ENCODE measurements around the gene DQX1. TPM values are rescaled to one million over a fixed set of nuclear protein-coding genes. Genes with fewer than 3 reads are reported as not detected.

Gene DQX1
- total RNA-seq, 1 experiment from 2014 or later = not detected

GRCh38 chr2:74544634-74545033 lies 18.6 kb upstream of the DQX1 start:
- Histone ChIP-seq H3K27me3 (no peaks in the 10 kb centered on the region), H3K36me3 (peaks cover 2% of the 10 kb centered on the region; the same call in 1 of the 2 replicates), H3K4me3 (no peak overlapping the region), H3K9me3 (no peaks in the 10 kb centered on the region)
- DNase-seq = no peak

- Histone ChIP-seq H3K4me3 (no peak overlapping the region), H3K36me3 (no peaks in the 10 kb centered on the region), H3K9me3 (no peaks in the 10 kb centered on the region), H3K27me3 (no peaks in the 10 kb centered on the region)
- DNase-seq = no peak
These were observed 16.9 kb upstream of the DQX1 start for GRCh38 chr2:74542978-74543377.

GRCh38 chr2:74540291-74540690 lies 14.3 kb upstream of the DQX1 start:
- no peaks in the 10 kb centered on the region for H3K27me3 ChIP-seq
- H3K36me3 ChIP-seq = no peaks in the 10 kb centered on the region
- no peak overlapping the region for H3K4me3 ChIP-seq
- DNase-seq = no peak
- H3K9me3 ChIP-seq = no peaks in the 10 kb centered on the region

- DNase-seq = no peak
- no peaks in the 10 kb centered on the region for H3K27me3 ChIP-seq
- no peaks in the 10 kb centered on the region for H3K9me3 ChIP-seq
- peaks cover 2% of the 10 kb centered on the region; the same call in 1 of the 2 replicates for H3K36me3 ChIP-seq
- H3K4me3 ChIP-seq = no peak overlapping the region
These were observed 12.9 kb upstream of the DQX1 start for GRCh38 chr2:74538881-74539339.

- Histone ChIP-seq H3K36me3 (peaks cover 18% of the 10 kb centered on the region), H3K27me3 (no peaks in the 10 kb centered on the region), H3K9me3 (no peaks in the 10 kb centered on the region), H3K4me3 (no peak overlapping the region)
- DNase-seq = no peak
These were observed 11.1 kb upstream of the DQX1 start for GRCh38 chr2:74537140-74537539.

GRCh38 chr2:74536166-74536950 lies 10.3 kb upstream of the DQX1 start:
- no peak for DNase-seq
- H3K9me3 ChIP-seq = no peaks in the 10 kb centered on the region
- H3K36me3 ChIP-seq = peaks cover 24% of the 10 kb centered on the region
- no peaks in the 10 kb centered on the region for H3K27me3 ChIP-seq
- H3K4me3 ChIP-seq = no peak overlapping the region

GRCh38 chr2:74535440-74535965 lies 9.5 kb upstream of the DQX1 start:
- Histone ChIP-seq H3K36me3 (peaks cover 31% of the 10 kb centered on the region), H3K9me3 (no peaks in the 10 kb centered on the region), H3K27me3 (no peaks in the 10 kb centered on the region), H3K4me3 (no peak overlapping the region)
- DNase-seq = no peak

GRCh38 chr2:74534411-74534810 lies 8.4 kb upstream of the DQX1 start:
- Histone ChIP-seq H3K9me3 (no peaks in the 10 kb centered on the region), H3K27me3 (no peaks in the 10 kb centered on the region), H3K4me3 (no peak overlapping the region), H3K36me3 (peaks cover 32% of the 10 kb centered on the region)
- no peak for DNase-seq

GRCh38 chr2:74533464-74533863 lies 7.4 kb upstream of the DQX1 start:
- H3K9me3 ChIP-seq = no peaks in the 10 kb centered on the region
- no peak for DNase-seq
- H3K27me3 ChIP-seq = no peaks in the 10 kb centered on the region
- H3K4me3 ChIP-seq = no peak overlapping the region
- H3K36me3 ChIP-seq = peaks cover 39% of the 10 kb centered on the region

- no peak for DNase-seq
- H3K27me3 ChIP-seq = no peaks in the 10 kb centered on the region
These were observed 6.2 kb upstream of the DQX1 start for GRCh38 chr2:74532222-74532621.

GRCh38 chr2:74531666-74532065 lies 5.6 kb upstream of the DQX1 start:
- Histone ChIP-seq H3K9me3 (peaks cover 4% of the 10 kb centered on the region; the same call in 1 of the 2 replicates), H3K36me3 (peaks cover 57% of the 10 kb centered on the region), H3K27me3 (no peaks in the 10 kb centered on the region), H3K4me3 (no peak overlapping the region)
- no peak for DNase-seq

More at GRCh38 chr2:74532222-74532621, 6.2 kb upstream of the DQX1 start:
- H3K4me3 ChIP-seq = no peak overlapping the region
- H3K9me3 ChIP-seq = no peaks in the 10 kb centered on the region
- H3K36me3 ChIP-seq = peaks cover 51% of the 10 kb centered on the region

- Histone ChIP-seq H3K9me3 (peaks cover 4% of the 10 kb centered on the region; the same call in 1 of the 2 replicates), H3K4me3 (peak overlapping the region; percentile 99), H3K36me3 (peaks cover 67% of the 10 kb centered on the region), H3K27me3 (no peaks in the 10 kb centered on the region)
- peak; percentile 35 for DNase-seq
These were observed 4.5 kb upstream of the DQX1 start for GRCh38 chr2:74530239-74531187.

GRCh38 chr2:74529357-74530238 lies 3.6 kb upstream of the DQX1 start, which contains the start of the genes AUP1 and HTRA2:
TSS of gene AUP1 (minus strand) at chr2:74529706. CDS start at chr2:74529629, 77 bp downstream.
TSS of gene HTRA2 (plus strand) at chr2:74529933. CDS start at chr2:74530007, 74 bp downstream.
- H3K36me3 ChIP-seq = peaks cover 67% of the 10 kb centered on the region
- peak; percentile 99 for DNase-seq
- H3K4me3 ChIP-seq = peak within 1 kb of the TSS; percentile 99
- peaks cover 4% of the 10 kb centered on the region; the same call in 1 of the 2 replicates for H3K9me3 ChIP-seq
- H3K27me3 ChIP-seq = no peaks in the 10 kb centered on the region

GRCh38 chr2:74528600-74529356 lies 2.7 kb upstream of the DQX1 start:
- peaks cover 64% of the 10 kb centered on the region for H3K36me3 ChIP-seq
- no peak for DNase-seq
- H3K4me3 ChIP-seq = peak overlapping the region; percentile 99
- peaks cover 4% of the 10 kb centered on the region; the same call in 1 of the 2 replicates for H3K9me3 ChIP-seq
- no peaks in the 10 kb centered on the region for H3K27me3 ChIP-seq

GRCh38 chr2:74527741-74528140 lies 1.7 kb upstream of the DQX1 start:
- Histone ChIP-seq H3K9me3 (peaks cover 4% of the 10 kb centered on the region; the same call in 1 of the 2 replicates), H3K36me3 (peaks cover 55% of the 10 kb centered on the region), H3K4me3 (no peak overlapping the region), H3K27me3 (no peaks in the 10 kb centered on the region)
- no peak for DNase-seq
